HG03565 (cell line): ENCODE data around the gene PRSS12.
A peak's percentile ranks its signal among the peaks of the same experiment; 100 is the strongest.

Experiments
- ATAC-seq: cut with Tn5 transposase; IDR thresholded peaks from one replicate; pipeline ENCODE4 v1.9.1; 2021; ENCODE audit warnings: mild to moderate bottlenecking, moderate library complexity; ENCODE audit not compliant: unreplicated experiment

PRSS12 gene

DNA sequence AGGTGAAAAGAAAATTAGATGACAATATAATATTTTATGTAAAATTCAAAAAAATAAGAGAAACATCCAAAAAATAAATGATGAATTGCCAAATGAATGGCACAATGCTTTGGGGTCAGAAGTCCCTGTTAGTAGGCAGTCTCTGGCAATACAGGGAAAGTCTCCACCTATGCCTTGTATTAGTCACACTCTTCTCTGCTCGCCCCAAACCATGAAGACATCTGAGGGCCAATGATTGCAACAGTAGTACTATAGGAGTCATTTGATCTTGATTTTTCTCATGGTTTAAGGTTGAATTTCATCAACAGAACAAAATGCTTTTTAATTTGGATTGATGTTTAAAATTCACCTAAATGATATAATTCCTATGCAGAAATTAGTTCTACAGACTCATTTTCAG, 3.9 kb upstream of the PRSS12 start:
- no peak for ATAC-seq

DNA sequence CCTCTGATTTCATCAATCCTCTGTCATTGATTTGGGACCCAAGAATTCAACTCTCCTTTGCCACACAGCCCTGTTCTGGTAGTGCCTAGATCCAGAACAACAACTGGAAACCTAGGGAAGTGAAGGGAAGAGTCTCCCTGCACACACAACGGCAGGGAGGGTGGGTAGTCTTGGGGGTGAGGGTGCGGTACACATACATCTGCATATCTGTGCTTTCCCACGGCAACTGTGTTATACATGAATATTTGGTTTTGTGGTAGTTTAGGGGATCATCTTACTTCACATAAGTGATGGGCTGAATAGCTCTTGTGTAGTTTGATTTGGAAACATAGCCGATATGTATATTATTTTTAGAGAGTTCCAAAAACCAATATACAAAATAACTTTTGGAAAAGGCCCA, 3.3 kb upstream of the PRSS12 start:
- no peak for ATAC-seq

DNA sequence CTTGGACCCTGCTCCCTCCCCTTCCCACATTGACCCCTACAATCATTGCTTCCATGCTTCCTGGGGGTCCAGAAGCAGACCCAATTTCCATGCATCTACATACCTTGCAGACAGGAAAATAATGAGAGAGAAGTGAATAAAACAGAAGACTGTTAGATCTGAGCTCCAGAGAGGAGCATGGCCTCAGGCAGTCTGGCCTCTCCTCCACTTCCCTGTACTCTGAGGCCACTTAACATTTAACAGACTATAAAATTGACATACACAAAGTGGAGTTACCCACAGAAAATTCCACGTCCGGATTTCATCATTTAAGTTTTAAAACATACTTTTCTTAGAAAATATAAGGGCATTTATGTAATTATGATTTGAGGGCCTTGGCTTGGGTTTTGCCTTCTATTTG, 2.1 kb upstream of the PRSS12 start:
- ATAC-seq, result no peak

DNA sequence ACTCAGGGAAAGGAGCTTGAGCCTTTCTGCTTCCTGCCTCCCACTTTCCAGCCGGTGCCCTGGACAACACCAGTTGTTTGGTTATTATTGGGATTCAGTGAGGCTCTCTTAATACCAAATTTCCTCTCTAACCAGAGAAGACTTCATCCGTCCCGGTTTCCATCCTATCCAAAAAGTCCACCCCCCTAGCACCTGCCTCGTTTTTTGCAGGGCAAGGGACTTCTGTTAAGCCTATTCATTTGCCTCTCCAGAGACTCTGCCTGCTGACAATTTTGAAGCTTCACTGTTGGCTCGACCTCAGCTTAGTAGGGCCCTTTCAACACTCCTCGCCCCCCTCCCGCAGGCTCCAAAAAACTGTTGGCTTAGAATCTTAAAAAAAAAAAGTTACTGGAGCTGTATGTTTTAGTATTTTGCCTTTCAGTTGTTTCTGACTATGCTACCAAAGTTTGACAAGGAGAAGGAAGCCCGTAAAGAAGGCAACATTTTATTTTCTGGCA, 779 bp upstream of the PRSS12 start:
- ATAC-seq, result no peak

DNA sequence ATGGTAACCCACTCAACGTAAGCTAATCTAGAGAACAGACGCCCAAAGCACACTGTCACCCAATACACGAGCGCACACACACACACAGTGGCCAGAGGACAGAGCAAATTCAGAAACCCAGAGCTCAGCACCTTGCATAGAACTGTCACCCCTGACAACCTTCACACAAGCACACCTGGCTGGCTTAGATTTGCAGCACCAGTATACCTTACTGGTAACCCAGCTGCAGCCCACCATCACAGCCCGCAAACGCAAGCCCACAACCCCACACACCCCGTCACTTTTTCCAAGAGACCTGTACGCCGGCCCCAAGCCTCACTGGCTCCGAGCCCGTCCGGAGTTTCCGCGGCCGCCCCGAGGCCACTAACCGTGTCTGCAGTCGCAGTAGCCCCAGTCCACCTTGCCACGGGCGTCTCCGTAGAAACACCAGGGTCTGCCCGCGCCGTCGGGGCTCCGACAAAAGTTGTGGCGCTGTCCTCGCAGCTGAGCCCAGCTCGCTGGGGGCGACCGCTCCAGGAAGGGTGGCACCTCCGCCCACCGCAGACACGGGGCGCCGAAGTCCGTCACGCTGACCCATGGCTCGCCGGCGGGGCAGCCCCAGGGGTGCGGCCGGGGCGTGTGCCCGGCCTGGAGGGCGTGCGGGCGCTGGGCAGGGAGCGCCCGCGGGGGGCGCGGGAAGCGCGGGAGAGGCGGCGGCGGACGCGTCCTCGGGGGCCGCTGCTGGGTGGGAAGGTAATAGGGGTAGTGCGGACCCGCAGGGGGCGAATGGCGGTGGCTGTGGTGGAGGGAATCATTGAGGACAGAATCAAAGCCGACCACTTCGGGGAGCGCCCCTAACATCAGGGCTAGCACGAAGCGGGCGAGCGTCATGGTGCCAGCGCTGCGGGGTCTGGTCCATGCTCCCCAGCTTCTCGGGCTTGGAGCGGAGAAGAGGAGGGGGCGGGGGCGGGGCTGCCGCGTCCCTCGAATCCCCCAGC, 664 bp downstream of the PRSS12 start:
- peak; percentile 8 for ATAC-seq

DNA sequence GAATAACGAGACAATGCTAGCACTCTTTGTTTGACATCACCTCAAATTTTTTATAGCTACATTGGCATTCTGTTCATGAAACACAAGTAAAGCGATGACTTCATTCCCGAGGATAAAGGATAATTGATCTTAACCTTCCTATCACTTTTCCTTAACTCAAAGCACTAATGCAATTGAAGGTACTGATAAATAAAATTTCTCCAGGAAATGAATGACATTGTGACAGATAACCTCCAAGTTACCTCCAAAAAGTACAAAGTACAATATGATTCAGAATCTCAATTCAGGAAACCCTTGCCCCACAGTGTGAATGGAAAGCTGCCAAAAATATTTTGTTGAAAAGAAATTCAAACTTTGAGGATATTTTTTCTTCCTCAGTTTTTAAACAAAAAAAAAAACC, 1.8 kb downstream of the PRSS12 start:
- ATAC-seq, result no peak

DNA sequence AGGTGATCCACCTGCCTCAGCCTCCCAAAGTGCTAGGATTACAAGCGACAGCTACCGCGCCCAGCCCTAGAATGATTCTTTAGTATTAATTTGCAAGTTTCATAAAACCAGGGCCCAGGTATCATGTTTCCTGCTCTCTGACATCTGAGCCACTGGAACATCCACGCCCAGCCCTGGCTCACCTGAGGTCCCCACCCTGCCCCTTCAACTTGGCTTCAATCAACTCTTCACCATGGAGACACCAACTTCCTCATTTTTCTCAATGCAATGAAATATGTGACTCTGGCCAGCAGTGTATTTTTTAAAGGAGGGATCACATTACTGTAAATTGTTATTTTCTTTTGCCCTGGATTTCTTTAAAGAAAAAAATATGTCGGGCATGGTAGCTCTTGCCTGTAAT, 3.9 kb downstream of the PRSS12 start:
- no peak for ATAC-seq

DNA sequence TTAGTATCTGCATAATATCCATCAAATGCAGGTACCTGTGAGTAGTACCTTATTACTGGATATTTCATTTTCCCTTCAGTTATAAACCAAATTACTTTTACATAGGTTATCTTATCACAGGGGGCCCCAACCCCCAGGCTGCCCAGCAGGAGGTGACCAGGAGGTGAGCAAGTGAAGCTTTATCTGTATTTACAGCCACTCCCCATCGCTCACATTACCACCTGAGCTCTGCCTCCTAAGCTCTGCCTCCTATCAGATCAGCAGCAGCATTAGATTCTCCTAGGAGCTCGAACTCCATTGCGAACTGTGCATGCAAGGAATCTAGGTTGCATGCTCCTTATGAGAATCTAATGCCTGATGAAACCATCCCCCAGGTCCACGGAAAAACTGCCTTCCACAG, 6.3 kb downstream of the PRSS12 start:
- ATAC-seq, result no peak

DNA sequence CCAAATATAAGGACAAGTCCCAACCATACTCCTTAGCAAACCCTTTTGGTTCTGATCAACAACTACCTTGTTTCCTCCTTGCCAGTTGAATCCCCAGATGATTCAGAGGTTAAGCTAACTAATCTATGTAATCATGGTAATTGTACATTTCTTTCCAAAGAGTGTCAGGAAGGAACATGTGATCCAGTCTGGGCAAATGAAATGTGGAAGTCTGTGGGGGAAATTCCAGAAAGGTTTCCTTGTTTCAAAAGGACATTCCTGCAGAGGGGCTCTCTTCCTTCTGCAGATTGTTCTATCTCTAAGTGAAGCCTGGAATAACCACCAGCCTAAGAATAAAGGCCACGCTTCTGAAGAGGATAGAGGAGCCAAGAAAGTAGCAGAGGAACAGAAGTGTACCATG, 7.0 kb downstream of the PRSS12 start:
- no peak for ATAC-seq

DNA sequence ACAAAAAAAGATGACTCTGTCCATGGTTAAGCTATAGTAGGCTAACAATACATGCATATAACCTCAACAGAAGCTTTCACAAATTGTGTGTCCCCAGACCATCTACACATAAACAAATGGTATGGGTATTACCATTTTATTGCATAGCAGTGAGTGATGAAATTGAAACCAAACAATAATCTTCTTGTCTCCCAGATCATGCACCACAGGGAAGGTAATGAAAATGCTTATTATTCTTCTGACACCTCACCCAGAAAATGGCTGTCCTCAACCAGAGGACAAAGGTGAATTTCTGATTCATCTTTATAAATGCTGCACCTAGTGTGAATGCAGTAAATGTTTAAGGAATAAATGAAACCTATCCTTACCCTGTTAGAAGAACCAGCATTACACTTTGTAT, 8.0 kb downstream of the PRSS12 start:
- ATAC-seq, result no peak

DNA sequence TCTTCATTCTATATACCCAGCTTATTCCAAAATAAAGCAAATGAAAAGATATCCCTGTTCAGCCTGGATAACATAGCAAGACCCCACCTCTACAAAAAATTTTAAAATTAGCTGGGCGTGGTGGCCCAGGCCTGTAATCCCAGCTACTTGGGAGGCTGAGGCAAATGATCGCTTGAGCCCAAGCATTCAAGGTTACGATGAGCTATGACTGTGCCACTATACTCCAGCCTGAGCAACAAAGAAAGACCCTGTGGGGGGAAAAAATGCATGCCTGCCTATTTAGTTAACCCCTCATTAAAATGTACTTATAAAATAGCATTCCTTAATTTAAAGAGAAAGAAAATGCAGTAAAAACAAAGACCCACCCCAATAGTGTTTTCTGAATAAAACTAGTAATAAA, 9.3 kb downstream of the PRSS12 start:
- ATAC-seq, result no peak

DNA sequence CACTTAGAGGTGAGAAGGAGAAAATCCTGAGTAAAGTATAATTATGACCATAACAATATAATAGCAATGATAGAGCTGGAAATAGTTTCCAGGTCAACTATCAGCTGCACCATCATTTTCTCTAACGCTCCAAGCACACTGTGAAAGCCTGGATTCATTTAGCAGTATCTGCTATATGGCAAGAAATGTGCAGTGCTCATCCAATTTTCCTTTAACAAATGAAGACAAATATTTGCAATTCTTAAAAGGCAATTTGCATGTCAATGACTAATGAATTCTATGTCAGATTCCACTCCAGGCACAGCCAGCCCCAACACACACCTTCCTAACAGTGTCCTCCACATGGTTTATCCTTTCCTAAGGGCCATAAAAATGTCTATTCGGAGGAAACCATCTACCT, 12.7 kb downstream of the PRSS12 start:
- no peak for ATAC-seq

DNA sequence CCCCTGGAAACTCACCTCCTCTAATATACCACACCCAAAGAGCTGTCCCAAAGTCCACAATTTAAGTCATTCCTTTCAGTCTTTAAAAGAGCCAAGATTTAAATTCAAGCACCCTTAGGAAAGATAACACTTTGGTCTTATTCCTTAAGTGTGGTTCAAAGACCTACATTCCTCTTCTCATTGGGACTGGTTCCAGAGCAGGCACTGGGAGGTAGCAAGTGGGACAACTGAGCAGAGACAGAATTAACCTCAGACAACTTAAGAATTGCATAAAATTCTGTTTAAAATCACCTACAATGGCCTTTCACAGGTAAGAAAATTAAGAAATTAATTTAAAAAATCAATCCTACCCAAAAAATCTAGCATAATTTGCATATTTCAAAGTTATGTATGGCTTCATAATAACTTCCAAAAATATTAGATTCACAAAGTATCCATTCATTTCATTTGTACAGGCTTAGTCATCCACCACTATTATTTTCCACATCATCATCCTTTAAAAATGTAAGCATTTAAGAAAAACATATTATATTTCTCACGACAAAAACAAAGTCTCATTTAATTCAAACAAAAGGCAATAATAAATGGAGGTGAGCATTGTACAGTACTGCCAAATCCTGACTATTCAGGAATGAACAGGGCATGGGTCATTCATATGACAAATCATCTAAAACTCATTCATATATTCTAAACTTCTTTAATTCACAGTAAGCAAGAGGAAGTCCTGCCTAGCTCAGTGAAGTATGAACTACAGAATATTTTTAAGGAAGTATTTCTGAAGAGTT, 13.6 kb downstream of the PRSS12 start:
- ATAC-seq, result no peak

DNA sequence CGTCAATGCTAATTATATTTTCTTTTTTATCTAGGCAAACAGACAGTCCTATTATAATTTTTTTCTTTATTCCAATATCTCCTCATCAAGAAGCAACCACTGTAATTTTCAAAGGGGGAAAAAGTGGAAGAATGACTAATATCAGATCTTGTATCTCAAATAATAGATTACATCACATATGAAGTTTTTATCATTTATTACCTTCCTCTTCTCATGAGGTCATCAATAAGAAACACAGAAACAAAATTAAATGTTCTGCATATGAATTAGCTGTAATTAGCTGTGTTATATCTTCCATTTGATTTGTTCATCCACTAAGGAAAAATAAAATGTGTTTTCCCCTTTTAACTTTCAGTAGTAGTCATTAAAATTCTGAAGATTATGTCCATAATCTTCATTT, 14.3 kb downstream of the PRSS12 start:
- ATAC-seq, result no peak

DNA sequence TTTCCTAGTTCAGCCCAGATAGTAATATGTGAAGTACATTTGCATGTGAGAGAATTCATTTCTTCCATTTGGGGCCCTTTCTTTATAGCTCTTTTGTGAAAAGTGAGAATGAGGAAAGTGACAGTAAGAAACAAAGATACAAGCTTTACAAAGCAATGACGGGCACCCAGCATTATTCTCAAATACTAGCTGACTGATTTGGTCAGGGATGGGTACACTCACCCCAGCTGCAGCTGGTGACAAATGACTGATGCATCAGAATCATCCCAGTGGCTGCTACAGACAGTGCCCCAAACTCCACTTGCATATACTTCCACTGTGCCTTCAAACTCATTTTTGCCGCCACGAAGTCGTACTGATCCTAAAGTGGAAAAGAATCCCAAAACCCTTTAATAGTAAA, 14.8 kb downstream of the PRSS12 start:
- ATAC-seq, result no peak

DNA sequence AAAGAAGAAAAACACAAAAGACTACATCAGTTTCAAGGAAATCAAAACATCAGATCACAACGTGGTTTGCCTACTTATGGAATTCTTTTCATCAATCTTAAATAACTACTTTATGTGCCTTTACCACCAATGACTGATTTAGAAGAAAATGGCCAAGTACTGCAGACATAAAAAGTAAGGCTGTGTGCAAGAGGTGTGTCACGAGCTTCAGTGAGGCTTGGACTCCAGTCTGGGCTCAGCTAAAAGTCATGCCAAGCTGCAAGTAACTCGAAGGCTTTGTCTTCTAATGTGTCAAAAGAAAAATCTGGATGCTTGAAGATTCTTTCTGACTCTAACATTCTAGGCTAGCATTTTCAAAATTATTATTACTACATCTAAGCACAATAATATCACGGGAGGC, 17.0 kb downstream of the PRSS12 start:
- ATAC-seq, result no peak

DNA sequence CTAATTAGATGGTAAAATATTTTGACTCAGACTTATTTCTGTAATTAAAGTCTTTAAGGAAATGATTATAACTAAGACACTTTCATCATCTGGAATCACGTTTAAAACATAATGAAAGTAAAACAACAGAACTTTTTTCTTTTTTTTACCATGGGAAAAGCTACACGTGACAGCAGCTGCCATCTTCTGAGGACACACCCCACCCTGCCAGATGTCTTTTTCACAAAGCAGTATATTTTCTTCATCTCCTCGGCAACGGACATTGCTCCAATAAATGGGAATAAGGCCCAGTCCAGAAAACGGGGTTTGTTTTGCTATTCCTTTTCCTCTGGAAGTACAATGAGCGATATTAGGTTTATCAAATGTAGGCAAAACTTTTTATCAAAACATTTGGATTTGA, 17.5 kb downstream of the PRSS12 start:
- ATAC-seq, result no peak

DNA sequence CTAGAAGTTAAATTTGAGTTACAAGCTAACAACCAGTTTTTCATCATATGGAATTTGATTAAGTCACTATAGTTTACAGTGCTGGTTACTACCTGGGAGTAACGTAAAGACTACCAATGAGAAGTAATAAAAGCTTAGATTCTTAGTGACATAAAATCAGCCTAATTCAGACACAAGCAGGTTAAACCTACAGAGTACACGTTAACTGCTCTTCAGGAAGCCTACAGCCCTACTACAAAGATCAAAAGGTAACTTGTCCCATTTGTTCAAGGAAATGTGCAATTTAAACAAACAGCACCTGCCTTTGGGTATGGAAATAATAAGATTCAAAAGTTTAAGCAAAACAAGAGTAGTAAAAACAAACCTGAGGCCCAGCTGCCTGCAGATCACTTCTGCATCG, 21.5 kb downstream of the PRSS12 start:
- ATAC-seq, result no peak

DNA sequence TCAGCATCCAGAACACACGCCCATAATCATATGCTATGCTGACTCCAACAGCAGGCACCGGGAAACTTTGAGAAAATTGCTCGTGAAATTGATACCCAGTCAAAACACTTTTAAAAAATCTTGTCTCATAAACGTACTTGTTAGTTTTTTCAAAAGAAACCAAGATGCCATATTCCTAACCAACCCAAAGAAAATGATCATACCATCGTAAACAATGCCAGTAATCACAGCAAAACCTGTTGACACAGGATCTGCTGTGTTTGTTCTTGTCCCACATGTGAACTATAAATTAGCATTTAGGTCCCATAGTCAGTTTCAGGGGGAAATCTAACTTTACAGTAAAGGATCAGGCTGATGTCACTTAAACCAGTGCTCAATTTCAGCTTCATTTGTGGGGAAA, 23.0 kb downstream of the PRSS12 start:
- no peak for ATAC-seq

DNA sequence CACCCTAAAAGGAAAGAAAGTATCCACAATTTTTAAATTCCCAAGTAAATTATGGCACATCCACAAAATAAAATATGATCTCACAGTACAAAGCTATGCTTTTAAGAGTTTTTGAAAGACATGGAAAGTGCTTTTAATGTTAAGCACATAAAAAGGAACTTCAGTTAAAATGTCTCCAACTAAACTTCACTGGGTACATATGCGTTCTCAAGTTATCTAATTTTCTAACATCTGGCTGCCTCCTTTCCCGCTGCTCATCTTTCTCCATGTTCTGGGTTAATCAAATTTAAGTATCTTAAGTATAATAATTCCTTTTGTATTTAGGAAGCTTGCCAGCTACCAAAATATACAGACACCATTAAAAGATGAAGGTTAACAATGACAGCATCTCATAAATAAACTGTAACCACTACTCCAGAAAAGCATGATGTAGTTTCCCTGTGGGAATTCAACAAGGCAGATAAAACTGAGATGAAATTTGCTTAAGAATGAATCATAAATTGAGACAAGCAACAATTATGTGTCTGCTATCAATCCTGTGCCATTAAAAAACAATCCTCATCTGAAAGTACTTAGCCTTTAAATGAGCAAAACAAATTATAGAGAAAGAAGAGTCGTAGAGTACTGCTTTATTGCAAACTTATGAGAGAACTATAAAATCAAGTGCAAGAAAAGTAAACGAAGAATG, 25.1 kb downstream of the PRSS12 start:
- ATAC-seq, result no peak

DNA sequence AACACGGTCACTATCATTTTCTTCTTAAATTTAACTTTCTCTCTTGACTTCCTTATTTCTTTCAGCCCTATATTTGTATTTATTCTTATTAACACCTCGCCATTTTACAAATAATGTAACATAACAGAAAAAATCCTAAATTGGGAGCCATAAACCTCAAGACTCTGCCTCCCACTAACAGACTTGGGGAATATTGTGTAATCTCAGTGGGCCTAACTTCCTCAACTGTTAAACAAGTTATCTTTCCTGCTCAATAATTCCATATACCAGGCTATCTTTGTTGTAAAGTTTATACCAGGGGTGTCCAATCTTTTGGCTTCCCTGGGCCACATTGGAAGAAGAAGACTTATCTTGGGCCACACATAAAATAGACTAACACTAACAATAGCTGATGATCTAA, 26.2 kb downstream of the PRSS12 start:
- ATAC-seq, result no peak
